Lung (tissue), 12 donors: ENCODE data around the gene IL22. TPM values are rescaled to one million over a fixed set of nuclear protein-coding genes. Genes with fewer than 3 reads are reported as not detected.
A peak's percentile ranks its signal among the peaks of the same experiment; 100 is the strongest.

ENCODE experiments used
- ATAC-seq: fragments of 200-7000 bp; cut with Tn5 transposase; one replicate; pipeline ENCODE4 v1.9.1; 2020; ENCODE audit warnings: moderate number of reproducible peaks; ENCODE audit not compliant: insufficient read depth, low FRiP score
- DNase-seq, 3 donors: peaks; one replicate each; pipeline ENCODE4 v3.0.0-alpha.2; 2013 to 2017
- H3K27ac ChIP-seq, 2 donors: one replicate each; pipeline ENCODE4 v1.5.1; 2013; ENCODE audit warnings: mild to moderate bottlenecking in 2 of 2, moderate library complexity in 2 of 2, control low read depth in 1 of 2, inconsistent platforms in 1 of 2, low read depth in 1 of 2, low read length in 1 of 2
- H3K27me3 ChIP-seq, 3 donors: one replicate each; pipeline ENCODE4 v1.5.1; 2013; ENCODE audit warnings: low read length in 2 of 3; ENCODE audit not compliant: control insufficient read depth in 3 of 3, insufficient read depth in 3 of 3
- H3K36me3 ChIP-seq, 4 donors: one replicate each; pipeline ENCODE4 v1.5.1; 2013; ENCODE audit warnings: low read length in 4 of 4, mild to moderate bottlenecking in 1 of 4, moderate library complexity in 1 of 4; ENCODE audit not compliant: control insufficient read depth in 4 of 4, insufficient read depth in 4 of 4
- H3K4me1 ChIP-seq, 5 donors: one replicate each; pipeline ENCODE4 v1.5.1; 2013; ENCODE audit warnings: low read length in 5 of 5, mild to moderate bottlenecking in 2 of 5, moderate library complexity in 1 of 5; ENCODE audit not compliant: control insufficient read depth in 5 of 5, insufficient read depth in 5 of 5
- H3K4me3 ChIP-seq: one replicate; pipeline ENCODE4 v1.5.1; 2013; ENCODE audit warnings: mild to moderate bottlenecking, control low read depth, moderate library complexity
- H3K9ac ChIP-seq, 2 donors: one replicate each; pipeline ENCODE4 v1.5.1; 2013; ENCODE audit warnings: low read length in 2 of 2, control low read depth in 1 of 2; ENCODE audit not compliant: insufficient read depth in 1 of 2
- H3K9me3 ChIP-seq, 4 donors: one replicate each; pipeline ENCODE4 v1.5.1; 2013; ENCODE audit warnings: low read length in 3 of 4, mild to moderate bottlenecking in 1 of 4, moderate library complexity in 1 of 4; ENCODE audit not compliant: control insufficient read depth in 4 of 4, insufficient read depth in 3 of 4
- WGBS, 2 donors: extraction: QIAGEN DNeasy Blood & Tissue Kit; methylation state at CpG; one replicate each; pipeline ENCODE4 v1.1.7; 2013; 5-methylcytosine and 5-hydroxymethylcytosine counted together
- polyA plus RNA-seq, 2 donors: library from polyadenylated mRNA; stranded (reverse); fragments of 200-250 nt; gene quantifications; one replicate each; pipeline ENCODE4 v1.2.1, GENCODE V29; 2013
- total RNA-seq, 2 donors: library from RNA; depleted of rRNA in 1 of 2; stranded (reverse); fragments of >200 nt in 1 of 2; gene quantifications; one replicate each; pipeline ENCODE4 v1.2.1, GENCODE V29; 2014 to 2021
- TF ChIP-seq, protein P1 (sequence below): IDR thresholded peaks from 2 replicates; pipeline ENCODE4 v1.5.1; 2012; ENCODE audit warnings: mild to moderate bottlenecking; ENCODE audit errors: control extremely low read depth, extremely low read depth
- donor health status: control.
- donor health status: control.
- donor health status: Bipolar disorder and iron deficiency.
- donor health status: healthy.
- donor health status: DM: yes; HTN: yes; CAD: no.

IL22 gene
- total and polyA plus RNA-seq, 4 donors, result 0.46 TPM; not detected in 3

DNA sequence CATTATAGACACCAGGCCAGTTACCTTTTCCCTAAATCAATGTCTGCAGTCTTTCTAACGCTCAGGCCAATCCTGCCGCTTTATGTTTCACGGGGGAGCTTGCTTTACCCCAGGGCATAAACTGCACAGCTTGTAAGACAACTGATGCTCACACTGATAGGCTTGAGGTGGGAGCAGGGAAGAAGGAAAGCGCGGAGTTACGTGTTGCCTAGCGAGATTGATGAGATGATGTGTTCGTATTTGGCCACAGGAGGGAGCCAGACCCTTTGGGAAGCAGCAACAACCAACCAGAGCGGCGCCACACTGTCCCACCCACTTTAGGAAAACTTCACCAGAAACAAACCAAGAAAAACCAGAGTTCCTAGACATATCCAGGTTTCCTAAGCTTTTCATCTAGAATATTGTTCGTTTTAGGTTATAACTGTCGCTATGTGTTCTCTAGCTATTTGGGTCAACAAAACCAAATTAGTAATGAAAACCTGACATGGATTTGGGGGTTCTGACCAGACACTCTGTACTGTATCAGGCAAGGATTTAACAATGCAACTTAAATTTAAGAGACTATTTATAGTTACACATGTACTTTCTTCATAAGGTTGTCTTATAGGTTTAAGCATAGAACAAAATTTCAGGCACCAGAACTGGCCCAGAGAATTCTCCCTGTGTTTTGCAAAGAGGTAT is 30.2 kb downstream of the IL22 start:
- Histone ChIP-seq H3K27me3 (peaks cover 0 to 3% (median 0%) of the 10 kb centered on the region in 3 donors), H3K4me3 (no peak overlapping the region), H3K36me3 (no peaks in the 10 kb centered on the region), H3K9ac (peak overlapping the region in 1 of 2 donors; percentile 66), H3K27ac (no peak overlapping the region), H3K9me3 (no peaks in the 10 kb centered on the region), H3K4me1 (peaks cover 0 to 3% (median 0%) of the 10 kb centered on the region in 5 donors)
- DNase-seq (peak; percentile 87 to 95 (median 93)), ATAC-seq (peak; percentile 96)
- TF ChIP-seq, protein P1, sequence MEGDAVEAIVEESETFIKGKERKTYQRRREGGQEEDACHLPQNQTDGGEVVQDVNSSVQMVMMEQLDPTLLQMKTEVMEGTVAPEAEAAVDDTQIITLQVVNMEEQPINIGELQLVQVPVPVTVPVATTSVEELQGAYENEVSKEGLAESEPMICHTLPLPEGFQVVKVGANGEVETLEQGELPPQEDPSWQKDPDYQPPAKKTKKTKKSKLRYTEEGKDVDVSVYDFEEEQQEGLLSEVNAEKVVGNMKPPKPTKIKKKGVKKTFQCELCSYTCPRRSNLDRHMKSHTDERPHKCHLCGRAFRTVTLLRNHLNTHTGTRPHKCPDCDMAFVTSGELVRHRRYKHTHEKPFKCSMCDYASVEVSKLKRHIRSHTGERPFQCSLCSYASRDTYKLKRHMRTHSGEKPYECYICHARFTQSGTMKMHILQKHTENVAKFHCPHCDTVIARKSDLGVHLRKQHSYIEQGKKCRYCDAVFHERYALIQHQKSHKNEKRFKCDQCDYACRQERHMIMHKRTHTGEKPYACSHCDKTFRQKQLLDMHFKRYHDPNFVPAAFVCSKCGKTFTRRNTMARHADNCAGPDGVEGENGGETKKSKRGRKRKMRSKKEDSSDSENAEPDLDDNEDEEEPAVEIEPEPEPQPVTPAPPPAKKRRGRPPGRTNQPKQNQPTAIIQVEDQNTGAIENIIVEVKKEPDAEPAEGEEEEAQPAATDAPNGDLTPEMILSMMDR, result peak; percentile 77
- WGBS, 2 donors, result 4 to 5% methylated on average over 12 of the region's 12 CpGs

DNA sequence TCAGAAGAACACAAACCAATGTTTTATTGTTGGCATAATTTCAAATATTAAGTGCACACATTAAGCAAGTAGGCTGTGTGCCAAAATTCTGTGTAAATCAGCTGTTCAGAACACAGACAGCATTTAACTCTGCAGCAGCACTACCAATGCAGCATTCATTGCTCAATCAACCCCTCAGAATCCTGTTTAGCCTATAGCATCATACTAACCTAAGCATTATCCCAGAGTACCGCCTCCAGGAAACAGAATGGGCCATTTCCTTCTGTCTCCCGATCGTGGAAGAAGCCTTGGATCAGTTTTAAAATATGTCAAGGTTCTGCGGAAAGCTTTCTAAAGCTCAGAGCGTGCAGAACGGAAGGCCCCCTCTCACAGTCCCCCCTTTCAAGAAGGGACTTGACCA is 31.1 kb downstream of the IL22 start:
- no peak overlapping the region for H3K4me3 ChIP-seq
- peak; percentile 74 to 95 (median 93) for DNase-seq
- H3K9ac ChIP-seq, result peak overlapping the region in 1 of 2 donors; percentile 66
- H3K36me3 ChIP-seq, result no peaks in the 10 kb centered on the region
- no peak overlapping the region for H3K27ac ChIP-seq
- WGBS, 2 donors, result 41 to 58% methylated on average over 6 of the region's 6 CpGs
- peaks cover 0 to 3% (median 0%) of the 10 kb centered on the region in 5 donors for H3K4me1 ChIP-seq
- ATAC-seq, result no peak
- TF ChIP-seq, protein P1, result no peak
- peaks cover 0 to 3% (median 0%) of the 10 kb centered on the region in 3 donors for H3K27me3 ChIP-seq
- no peaks in the 10 kb centered on the region for H3K9me3 ChIP-seq

DNA sequence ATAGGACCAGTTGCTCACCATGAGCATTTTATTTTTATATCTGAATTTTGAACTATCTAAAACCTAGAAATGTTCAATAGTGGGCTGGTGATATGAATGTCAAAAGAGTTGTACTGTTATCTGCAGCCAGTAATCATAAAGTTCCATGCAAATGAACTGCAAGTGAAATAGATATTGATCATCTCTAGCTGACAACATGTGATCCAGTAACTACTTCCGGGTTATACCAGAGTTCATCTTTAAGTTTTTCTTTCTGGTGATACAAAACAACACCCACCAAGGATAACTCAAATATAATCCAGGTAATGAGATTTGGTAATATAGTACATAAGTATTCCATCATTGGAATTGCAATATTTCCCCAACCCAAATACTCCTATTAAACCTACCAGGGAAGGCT is 31.9 kb downstream of the IL22 start:
- no peak for ATAC-seq
- 87 to 100% methylated on average over 1 of the region's 1 CpG for WGBS, 2 donors
- Histone ChIP-seq H3K4me1 (peaks cover 0 to 3% (median 0%) of the 10 kb centered on the region in 5 donors), H3K9me3 (no peaks in the 10 kb centered on the region), H3K27me3 (peaks cover 0 to 3% (median 0%) of the 10 kb centered on the region in 3 donors), H3K4me3 (no peak overlapping the region), H3K36me3 (no peaks in the 10 kb centered on the region), H3K27ac (no peak overlapping the region), H3K9ac (no peak overlapping the region)
- TF ChIP-seq, protein P1, result no peak
- DNase-seq, result no peak
